ENCODE measurements around the gene PDGFD. TPM values are rescaled to one million over a fixed set of nuclear protein-coding genes. Genes with fewer than 3 reads are reported as not detected.

The PDGFD gene
- total RNA-seq, 1 experiment from 2014 or later = 2.6 TPM

- TF ChIP-seq PREB (CRISPR knock-in tag; IDR thresholded peaks at IDR 0.05; ENCODE audit: borderline replicate concordance) (no peak), ZNF232 (CRISPR knock-in tag; IDR thresholded peaks at IDR 0.05) (no peak), NR3C1 (CRISPR knock-in tag; conservative IDR thresholded peaks at IDR 0.05; ENCODE audit: low read depth) (no peak), RELA (CRISPR knock-in tag; IDR thresholded peaks at IDR 0.05; ENCODE audit: borderline replicate concordance) (no peak), USF2 (CRISPR knock-in tag; IDR thresholded peaks at IDR 0.05) (no peak), SOX15 (CRISPR knock-in tag; IDR thresholded peaks at IDR 0.05) (no peak)
Observed at GRCh38 chr11:103901656-103902055, 262.3 kb downstream of the PDGFD start (continued).

GRCh38 chr11:103898577-103899336 is 265.2 kb downstream of the PDGFD start:
- ChIA-PET CTCF (no interaction called here), POLR2A (no interaction called here)
- H3K9me3 Mint-ChIP-seq = peaks cover 11% of the 10 kb centered on the region
- DNase-seq (ENCODE audit: low spot score) (no peak), ATAC-seq (no peak)
- H3K4me3 Mint-ChIP-seq = no peak overlapping the region
- H3K36me3 Mint-ChIP-seq = 0 out of 2 replicates have a peak, but pooled peaks cover 5% of the 10 kb centered on the region
- TF ChIP-seq SOX15 (CRISPR knock-in tag; IDR thresholded peaks at IDR 0.05) (no peak), ATF2 (CRISPR knock-in tag; IDR thresholded peaks at IDR 0.05; ENCODE audit: borderline replicate concordance, low read depth) (no peak), PRDM15 (CRISPR knock-in tag; IDR thresholded peaks at IDR 0.05) (no peak), SMAD3 (CRISPR knock-in tag; IDR thresholded peaks at IDR 0.05; ENCODE audit: borderline replicate concordance) (no peak), NR2C2 (CRISPR knock-in tag; IDR thresholded peaks at IDR 0.05) (no peak), ZNF425 (CRISPR knock-in tag; conservative IDR thresholded peaks at IDR 0.05) (no peak)
- H3K27ac Mint-ChIP-seq = no peak overlapping the region
- H3K27me3 Mint-ChIP-seq (ENCODE audit: low read depth) = no peaks in the 10 kb centered on the region
- peaks cover 4% of the 10 kb centered on the region for H3K4me1 Mint-ChIP-seq

- Mint-ChIP-seq H3K27me3 (ENCODE audit: low read depth) (no peaks in the 10 kb centered on the region), H3K9me3 (peaks cover 11% of the 10 kb centered on the region), H3K27ac (no peak overlapping the region), H3K36me3 (0 out of 2 replicates have a peak, but pooled peaks cover 5% of the 10 kb centered on the region), H3K4me3 (no peak overlapping the region), H3K4me1 (peaks cover 4% of the 10 kb centered on the region)
- no peak for ATAC-seq
- DNase-seq (ENCODE audit: low spot score) = no peak
- ChIA-PET CTCF (no interaction called here), POLR2A (no interaction called here)
- no peak for TF ChIP-seq ZNF121 (CRISPR knock-in tag; IDR thresholded peaks at IDR 0.05)
- no peak for TF ChIP-seq RORB (CRISPR knock-in tag; IDR thresholded peaks at IDR 0.05)
- no peak for TF ChIP-seq HMGA2 (CRISPR knock-in tag; IDR thresholded peaks at IDR 0.05)
- TF ChIP-seq ZNF512 (CRISPR knock-in tag; IDR thresholded peaks at IDR 0.05; ENCODE audit: borderline replicate concordance) = no peak
- no peak for TF ChIP-seq JAZF1 (CRISPR knock-in tag; IDR thresholded peaks at IDR 0.05)
- no peak for TF ChIP-seq NR1H2 (CRISPR knock-in tag; IDR thresholded peaks at IDR 0.05)
- TF ChIP-seq TCF7 (CRISPR knock-in tag; IDR thresholded peaks at IDR 0.05; ENCODE audit: low read depth) = no peak
- TF ChIP-seq MXD4 (CRISPR knock-in tag; IDR thresholded peaks at IDR 0.05; ENCODE audit: borderline replicate concordance) = no peak
Observed at GRCh38 chr11:103898065-103898464, 265.9 kb downstream of the PDGFD start.

Data from WTC11 (cell line).